ENCODE measurements around the gene ADGRV1. TPM values are rescaled to one million over a fixed set of nuclear protein-coding genes. Genes with fewer than 3 reads are reported as not detected.

The ADGRV1 gene
- total RNA-seq, 4 donors from 2014 or later: not detected

- TF ChIP-seq CTCF (IDR thresholded peaks at IDR 0.05; ENCODE audit: low read depth): no peak
Observed at GRCh38 chr5:90747175-90747574, 188.6 kb downstream of the ADGRV1 start.

- TF ChIP-seq CTCF (IDR thresholded peaks at IDR 0.05; ENCODE audit: low read depth): no peak
Observed at GRCh38 chr5:90747693-90748092, 189.1 kb downstream of the ADGRV1 start.

GRCh38 chr5:90759119-90759518 lies 200.5 kb downstream of the ADGRV1 start:
- TF ChIP-seq CTCF (IDR thresholded peaks at IDR 0.05; ENCODE audit: low read depth): no peak

DNA sequence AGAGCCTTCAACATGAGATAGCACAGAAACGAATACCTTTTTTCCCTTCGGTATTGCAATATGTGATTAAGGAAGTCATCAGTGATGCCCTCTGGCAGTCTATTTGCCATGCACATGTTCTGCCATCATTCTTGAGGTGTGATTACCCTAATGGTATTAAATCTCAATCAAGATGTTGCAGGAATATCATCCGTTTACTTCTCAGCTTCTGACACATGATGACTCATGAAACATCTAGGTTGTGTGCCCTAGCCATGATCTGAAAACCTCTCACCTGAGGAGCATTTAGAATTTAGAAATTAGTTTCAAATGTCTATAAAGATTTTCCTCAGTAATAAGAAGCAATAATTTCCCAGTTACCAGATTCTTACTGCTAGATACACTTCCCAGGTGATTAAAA lies 209.1 kb downstream of the ADGRV1 start:
- no peak for TF ChIP-seq CTCF (IDR thresholded peaks at IDR 0.05; ENCODE audit: low read depth)

GRCh38 chr5:90777959-90778358 lies 219.4 kb downstream of the ADGRV1 start:
- no peak for TF ChIP-seq CTCF (IDR thresholded peaks at IDR 0.05; ENCODE audit: low read depth)

DNA sequence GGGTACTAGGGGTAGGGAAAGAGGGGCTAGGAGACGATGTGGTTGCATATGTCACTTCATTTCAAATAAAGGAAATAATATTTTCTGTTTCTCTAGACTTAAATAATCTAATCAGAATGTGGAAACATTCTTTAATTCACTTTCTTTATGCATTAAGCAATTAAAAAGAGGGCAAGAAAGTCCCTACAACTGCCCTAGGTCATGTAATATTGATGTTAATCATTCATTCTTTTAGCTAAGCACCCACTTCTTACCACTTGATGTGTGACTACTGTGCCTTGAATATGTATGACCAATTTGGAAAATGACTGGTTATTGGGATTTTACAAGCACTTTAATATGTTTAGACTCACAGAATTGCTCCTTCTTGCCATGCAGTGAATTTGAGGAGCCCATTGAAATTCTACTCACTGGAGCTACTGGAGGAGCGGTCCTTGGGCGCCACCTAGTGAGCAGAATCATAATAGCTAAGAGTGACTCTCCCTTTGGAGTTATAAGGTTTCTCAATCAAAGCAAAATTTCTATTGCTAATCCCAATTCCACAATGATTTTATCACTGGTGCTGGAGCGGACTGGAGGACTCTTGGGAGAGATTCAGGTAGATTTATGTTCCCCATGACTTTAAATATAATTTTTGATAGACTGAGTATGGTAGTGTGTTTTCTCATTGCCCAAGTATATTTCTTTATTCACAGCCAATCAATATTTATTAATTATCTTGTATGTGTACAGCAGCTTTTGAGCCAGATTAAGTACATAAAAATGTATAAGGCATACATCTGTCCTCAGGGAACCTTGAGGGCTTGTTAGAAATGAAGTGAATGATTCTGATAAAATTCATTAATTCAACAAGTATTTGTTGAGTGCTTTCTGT lies 225.1 kb downstream of the ADGRV1 start:
- no peak for TF ChIP-seq CTCF (IDR thresholded peaks at IDR 0.05; ENCODE audit: low read depth)

DNA sequence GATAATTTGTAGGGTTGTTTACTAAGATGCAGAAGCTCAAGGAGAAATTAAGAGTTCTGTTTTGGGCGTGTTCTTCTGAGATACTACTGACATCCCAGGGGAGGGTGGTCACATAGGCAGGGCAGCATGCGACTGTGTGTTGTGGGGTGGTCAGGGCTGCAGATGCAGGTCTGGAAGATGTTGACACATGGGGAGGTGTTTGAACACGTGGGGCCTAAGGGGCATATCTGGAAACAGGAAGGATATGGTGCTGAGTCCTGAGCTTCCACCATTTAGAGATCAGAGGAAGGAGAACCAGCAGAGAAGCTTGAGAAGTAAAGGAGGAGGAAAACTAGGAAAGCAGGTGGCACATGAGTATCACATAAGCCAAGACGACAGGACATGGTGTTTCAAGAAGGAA lies 228.2 kb downstream of the ADGRV1 start:
- TF ChIP-seq CTCF (IDR thresholded peaks at IDR 0.05; ENCODE audit: low read depth): no peak
